ENCODE results near the gene LUZP2. TPM values are rescaled to one million over a fixed set of nuclear protein-coding genes. Genes with fewer than 3 reads are reported as not detected.

Gene LUZP2
- total and polyA plus RNA-seq, 9 of the 15 experiments (the other 6 are each of a cell fraction or from before 2014, with no cell fraction given) = not detected

DNA sequence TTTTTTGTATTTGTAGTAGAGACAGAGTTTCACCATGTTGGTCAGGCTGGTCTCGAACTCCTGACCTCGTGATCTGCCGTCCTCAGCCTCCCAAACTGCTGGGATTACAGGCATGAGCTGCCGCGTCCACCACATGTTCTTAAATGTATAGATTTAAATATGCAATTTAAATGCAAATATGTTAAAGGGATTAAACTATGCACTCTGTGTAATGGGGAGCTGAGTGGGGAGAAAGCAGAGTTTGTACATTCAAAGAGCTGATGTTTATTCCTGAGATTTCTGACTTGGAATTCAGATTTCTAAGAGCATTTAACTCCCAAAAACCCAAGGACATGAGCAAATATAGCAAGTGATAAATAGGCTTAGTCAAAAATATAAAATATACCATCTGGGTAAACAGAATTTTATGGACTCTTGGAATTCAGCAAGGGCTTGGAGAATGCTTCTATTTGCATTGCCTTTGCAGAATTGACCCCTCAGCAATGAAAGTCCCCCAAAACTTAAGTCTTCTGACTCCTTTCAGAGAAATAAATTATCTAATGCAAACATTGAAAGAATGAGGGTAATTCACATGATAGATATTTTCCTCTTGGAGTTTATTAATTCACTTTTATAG lies 170.6 kb downstream of the LUZP2 start:
- H3K4me2 ChIP-seq (ENCODE audit: insufficient read depth, low read length) = no peak overlapping the region

More for the DNA sequence above, 170.6 kb downstream of the LUZP2 start:
- in situ Hi-C loops (cut with MboI) (no loop called here), intact Hi-C loops (cut with micrococcal nuclease) (no loop called here)
- Histone ChIP-seq H3K79me2 (ENCODE audit: control insufficient read depth, insufficient read depth, low read length) (no peaks in the 10 kb centered on the region), H4K20me1 (replicated peaks; ENCODE audit: control insufficient read depth, insufficient read depth, low read length) (no peaks in the 10 kb centered on the region), H2AFZ (ENCODE audit: low read depth, low read length) (no peak overlapping the region), H3K27me3 (ENCODE audit: control insufficient read depth in 2 of 2, insufficient read depth in 2 of 2, low read length in 2 of 2) (no peaks in the 10 kb centered on the region), H3K4me1 (replicated peaks in 1 of 2; ENCODE audit: control insufficient read depth in 2 of 2, insufficient read depth in 2 of 2, low read length in 2 of 2) (no peaks in the 10 kb centered on the region), H3K9ac (ENCODE audit: insufficient read depth in 1 of 2, low read depth in 2 of 2, low read length in 2 of 2) (no peak overlapping the region), H3K27ac (ENCODE audit: extremely low read depth, low read depth, low read length) (no peak overlapping the region), H3K9me3 (replicated peaks; ENCODE audit: control insufficient read depth, insufficient read depth, low read depth, low read length) (no peaks in the 10 kb centered on the region; the same call in 1 of the 2 replicates), H3K9me1 (ENCODE audit: control insufficient read depth, insufficient read depth, low read length) (no peaks in the 10 kb centered on the region), H3K4me3 (no peak overlapping the region), H3K36me3 (ENCODE audit: control insufficient read depth, insufficient read depth, low read length) (no peaks in the 10 kb centered on the region)
- BruUV-seq (replicated peaks) = no TSS peak
- POLR2A ChIA-PET = no interaction called here
- WGBS (ENCODE audit: insufficient coverage, low coverage, missing lambda C conversion rate) = 0% methylated on average over 5 of the region's 5 CpGs
- no peak for TF ChIP-seq ARHGAP35 (IDR thresholded peaks at IDR 0.05; ENCODE audit: partially characterized antibody)
- TF ChIP-seq HDAC1 (IDR thresholded peaks at IDR 0.05) = no peak
- TF ChIP-seq STAT5A (IDR thresholded peaks at IDR 0.05; ENCODE audit: borderline replicate concordance, low read length) = no peak
- TF ChIP-seq CHD4 (IDR thresholded peaks at IDR 0.05; ENCODE audit: insufficient read depth, insufficient replicate concordance, low read depth, low read length, poor library complexity, severe bottlenecking) = no peak
- TF ChIP-seq MTA2 (IDR thresholded peaks at IDR 0.05; ENCODE audit: low read depth) = no peak
- TF ChIP-seq ZNF445 (CRISPR knock-in tag; IDR thresholded peaks at IDR 0.05; ENCODE audit: low read depth) = no peak
- TF ChIP-seq, protein P1, sequence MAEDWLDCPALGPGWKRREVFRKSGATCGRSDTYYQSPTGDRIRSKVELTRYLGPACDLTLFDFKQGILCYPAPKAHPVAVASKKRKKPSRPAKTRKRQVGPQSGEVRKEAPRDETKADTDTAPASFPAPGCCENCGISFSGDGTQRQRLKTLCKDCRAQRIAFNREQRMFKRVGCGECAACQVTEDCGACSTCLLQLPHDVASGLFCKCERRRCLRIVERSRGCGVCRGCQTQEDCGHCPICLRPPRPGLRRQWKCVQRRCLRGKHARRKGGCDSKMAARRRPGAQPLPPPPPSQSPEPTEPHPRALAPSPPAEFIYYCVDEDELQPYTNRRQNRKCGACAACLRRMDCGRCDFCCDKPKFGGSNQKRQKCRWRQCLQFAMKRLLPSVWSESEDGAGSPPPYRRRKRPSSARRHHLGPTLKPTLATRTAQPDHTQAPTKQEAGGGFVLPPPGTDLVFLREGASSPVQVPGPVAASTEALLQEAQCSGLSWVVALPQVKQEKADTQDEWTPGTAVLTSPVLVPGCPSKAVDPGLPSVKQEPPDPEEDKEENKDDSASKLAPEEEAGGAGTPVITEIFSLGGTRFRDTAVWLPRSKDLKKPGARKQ (CRISPR knock-in tag; IDR thresholded peaks at IDR 0.05) = no peak
- TF ChIP-seq, protein P2, sequence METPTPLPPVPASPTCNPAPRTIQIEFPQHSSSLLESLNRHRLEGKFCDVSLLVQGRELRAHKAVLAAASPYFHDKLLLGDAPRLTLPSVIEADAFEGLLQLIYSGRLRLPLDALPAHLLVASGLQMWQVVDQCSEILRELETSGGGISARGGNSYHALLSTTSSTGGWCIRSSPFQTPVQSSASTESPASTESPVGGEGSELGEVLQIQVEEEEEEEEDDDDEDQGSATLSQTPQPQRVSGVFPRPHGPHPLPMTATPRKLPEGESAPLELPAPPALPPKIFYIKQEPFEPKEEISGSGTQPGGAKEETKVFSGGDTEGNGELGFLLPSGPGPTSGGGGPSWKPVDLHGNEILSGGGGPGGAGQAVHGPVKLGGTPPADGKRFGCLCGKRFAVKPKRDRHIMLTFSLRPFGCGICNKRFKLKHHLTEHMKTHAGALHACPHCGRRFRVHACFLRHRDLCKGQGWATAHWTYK (CRISPR knock-in tag; IDR thresholded peaks at IDR 0.05) = no peak
- TF ChIP-seq PTTG1 (tag; IDR thresholded peaks at IDR 0.05; ENCODE audit: low read depth) = no peak
- no peak for TF ChIP-seq RB1 (IDR thresholded peaks at IDR 0.05; ENCODE audit: low read depth)
- TF ChIP-seq ZNF699 (CRISPR knock-in tag; IDR thresholded peaks at IDR 0.05; ENCODE audit: insufficient replicate concordance) = no peak
- no peak for TF ChIP-seq KDM1A (IDR thresholded peaks at IDR 0.05)
- no peak for TF ChIP-seq JUNB (CRISPR knock-in tag; conservative IDR thresholded peaks at IDR 0.05)
- CTCF ChIA-PET (ENCODE audit: low intra/inter-chr PET ratio) = no interaction called here
- DNase-seq (ENCODE audit: extremely low read depth in 1 of 4, low spot score in 3 of 4) (no peak), FAIRE-seq (no peak), ATAC-seq (no peak)
